Activated CD4-positive, alpha-beta T cell treated with anti-CD3 and anti-CD28 coated beads, Interleukin-2, amount 50 U/mL, for 24 hours (primary cell): ENCODE measurements around the gene SUCO.
"Not testable (repeated sequence)": the region's sequence is repeated elsewhere in the genome, so short reads cannot be mapped to it uniquely, and the experiment has no call there.

Experiments
- DNase-seq, 2 donors: peaks; one replicate each; pipeline ENCODE4 v3.0.0-alpha.2; 2020; ENCODE audit warnings: low read depth in 1 of 2, low spot score in 1 of 2

SUCO gene

GRCh38 chr1:172608098-172608601, 75.2 kb downstream of the SUCO start:
- no peak for DNase-seq

DNA sequence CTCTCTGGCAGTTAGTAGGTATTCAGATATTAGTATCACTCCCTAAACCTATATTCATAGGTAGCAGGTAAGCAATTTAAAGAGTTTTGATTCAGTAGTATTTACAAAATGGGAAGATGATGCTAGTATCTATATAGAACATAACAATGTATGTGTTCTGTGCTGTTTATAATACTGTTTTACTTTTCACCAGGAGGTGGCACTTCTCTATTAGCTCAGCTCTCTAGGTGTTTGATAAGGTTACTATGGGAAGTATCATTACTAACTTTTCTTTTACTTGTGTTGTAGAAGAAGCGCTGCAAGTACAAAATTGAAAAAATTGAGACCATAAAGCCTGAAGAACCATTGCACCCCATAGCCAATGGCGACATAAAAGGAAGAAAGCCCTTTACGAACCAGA, 76.6 kb downstream of the SUCO start:
- DNase-seq = no peak

GRCh38 chr1:172612478-172612877, 79.5 kb downstream of the SUCO start:
- no peak for DNase-seq

- no peak for DNase-seq
Observed at GRCh38 chr1:172613294-172613693, 80.3 kb downstream of the SUCO start.

GRCh38 chr1:172616195-172616594, 83.2 kb downstream of the SUCO start:
- DNase-seq = no peak

DNA sequence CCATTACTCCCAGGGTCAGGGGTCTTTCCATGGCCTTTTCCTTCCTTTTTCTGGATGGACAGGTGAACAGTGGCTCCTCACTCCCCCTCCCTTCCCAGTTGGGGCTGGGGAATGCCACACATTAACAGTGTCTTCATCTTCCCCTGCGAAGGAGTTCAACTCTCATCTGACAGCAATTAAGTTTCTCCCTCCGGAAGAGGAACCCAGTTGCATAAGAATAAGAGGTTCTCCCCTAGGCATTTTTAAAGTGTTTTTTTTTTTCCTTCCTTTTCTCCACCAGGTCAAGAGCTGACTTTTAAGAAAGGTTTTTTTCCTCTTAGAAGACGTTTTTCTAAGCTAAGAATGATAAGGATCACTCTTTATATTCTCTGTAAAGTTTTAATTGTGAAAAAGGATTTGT, 83.7 kb downstream of the SUCO start:
- DNase-seq = no peak

GRCh38 chr1:172620603-172621002, 87.7 kb downstream of the SUCO start:
- not testable (repeated sequence) for DNase-seq

DNA sequence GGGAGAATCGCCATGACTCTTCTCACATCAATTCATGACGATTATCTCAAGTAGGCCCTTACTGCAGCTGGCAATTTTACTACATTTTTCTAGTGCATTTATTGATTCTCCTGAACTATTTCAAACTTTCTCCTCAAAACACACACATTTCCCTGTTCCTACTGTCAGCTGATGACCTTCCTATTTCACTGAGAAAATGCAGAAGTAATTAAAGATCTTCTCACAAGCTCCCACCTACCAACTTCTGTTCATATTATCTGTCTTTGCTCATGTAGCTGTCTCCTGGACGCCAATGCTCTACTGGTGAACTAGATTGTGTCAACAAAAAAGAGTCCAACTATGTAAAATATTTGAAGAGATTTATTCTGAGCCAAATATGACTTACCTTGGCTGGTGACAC, 89.6 kb downstream of the SUCO start:
- no peak for DNase-seq

GRCh38 chr1:172623748-172624147, 90.8 kb downstream of the SUCO start:
- no peak for DNase-seq

DNA sequence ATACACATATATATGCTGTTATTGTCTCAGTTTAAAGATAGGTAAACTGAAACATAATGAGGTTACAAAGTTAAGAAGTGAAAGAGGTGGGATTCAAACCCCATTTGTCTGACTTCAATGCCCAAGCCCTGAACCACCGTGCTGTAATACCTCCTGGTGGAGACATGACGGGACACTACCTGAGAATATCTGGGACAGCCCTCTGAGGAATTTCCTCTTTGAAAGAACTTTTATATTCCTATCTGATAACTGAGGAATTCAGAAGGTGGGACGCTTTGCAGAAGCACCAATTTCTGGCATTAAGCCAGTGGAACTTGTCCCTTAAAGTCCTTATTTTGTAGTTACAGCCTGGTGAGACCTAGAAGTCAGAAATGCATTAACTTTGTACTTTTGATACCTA, 93.9 kb downstream of the SUCO start:
- DNase-seq = no peak

GRCh38 chr1:172627702-172628101, 94.8 kb downstream of the SUCO start:
- no peak for DNase-seq

DNA sequence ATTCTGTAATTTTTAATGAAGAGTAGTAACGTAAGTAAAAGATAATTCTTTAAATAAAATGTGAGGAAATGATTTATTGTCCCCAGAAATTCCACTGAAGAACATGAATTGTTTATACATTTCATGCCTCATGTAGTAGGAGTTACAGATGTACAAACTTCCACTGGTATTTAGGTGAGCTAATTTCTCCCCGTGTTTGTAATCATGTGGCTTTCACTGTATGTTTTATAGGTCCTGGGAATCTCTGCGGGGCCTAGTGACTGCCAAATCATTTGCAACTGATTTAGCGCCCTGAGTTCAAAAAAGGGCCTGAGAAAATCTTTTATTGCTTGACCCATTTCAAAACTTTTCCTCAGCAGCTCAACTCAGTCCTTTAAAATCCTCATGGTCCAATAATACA, 95.5 kb downstream of the SUCO start:
- no peak for DNase-seq

DNA sequence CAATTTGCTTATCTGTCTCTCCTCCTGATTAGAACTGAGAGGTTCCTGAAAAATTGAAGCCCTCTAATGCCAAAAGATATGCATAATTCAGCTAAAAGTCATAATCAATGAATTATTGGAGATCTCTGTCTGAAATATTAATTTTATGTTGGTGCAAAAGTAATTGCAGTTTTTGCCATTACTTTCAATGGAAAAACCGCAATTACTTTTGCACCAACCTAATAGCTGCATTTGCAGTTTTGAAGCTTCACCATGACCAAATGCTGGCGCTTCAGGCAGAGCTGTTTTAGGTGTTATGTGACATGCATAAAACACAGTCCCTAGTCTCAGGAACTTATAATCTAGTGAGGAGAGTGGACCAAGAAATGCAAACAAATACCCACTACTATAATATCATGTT, 96.2 kb downstream of the SUCO start:
- no peak for DNase-seq

DNA sequence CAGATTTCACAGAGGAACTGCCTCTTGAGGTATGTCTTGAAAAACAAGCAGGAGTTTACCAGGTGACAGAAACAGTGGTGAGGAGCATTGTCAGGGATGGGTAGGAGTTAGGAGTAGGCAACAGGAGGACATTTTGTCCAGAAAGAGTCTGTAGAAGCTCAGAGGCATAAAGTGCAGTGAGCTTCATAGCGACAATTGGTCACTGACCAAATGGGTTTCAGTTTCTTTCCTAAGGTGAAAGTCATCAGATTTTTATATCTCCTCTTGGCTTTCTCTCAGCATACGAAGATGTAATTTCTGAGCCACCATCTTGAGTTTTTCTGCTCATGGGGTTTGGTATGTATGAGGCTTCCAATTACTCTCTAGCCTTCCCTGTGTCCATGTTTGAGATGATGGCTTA, 96.7 kb downstream of the SUCO start:
- no peak for DNase-seq

DNA sequence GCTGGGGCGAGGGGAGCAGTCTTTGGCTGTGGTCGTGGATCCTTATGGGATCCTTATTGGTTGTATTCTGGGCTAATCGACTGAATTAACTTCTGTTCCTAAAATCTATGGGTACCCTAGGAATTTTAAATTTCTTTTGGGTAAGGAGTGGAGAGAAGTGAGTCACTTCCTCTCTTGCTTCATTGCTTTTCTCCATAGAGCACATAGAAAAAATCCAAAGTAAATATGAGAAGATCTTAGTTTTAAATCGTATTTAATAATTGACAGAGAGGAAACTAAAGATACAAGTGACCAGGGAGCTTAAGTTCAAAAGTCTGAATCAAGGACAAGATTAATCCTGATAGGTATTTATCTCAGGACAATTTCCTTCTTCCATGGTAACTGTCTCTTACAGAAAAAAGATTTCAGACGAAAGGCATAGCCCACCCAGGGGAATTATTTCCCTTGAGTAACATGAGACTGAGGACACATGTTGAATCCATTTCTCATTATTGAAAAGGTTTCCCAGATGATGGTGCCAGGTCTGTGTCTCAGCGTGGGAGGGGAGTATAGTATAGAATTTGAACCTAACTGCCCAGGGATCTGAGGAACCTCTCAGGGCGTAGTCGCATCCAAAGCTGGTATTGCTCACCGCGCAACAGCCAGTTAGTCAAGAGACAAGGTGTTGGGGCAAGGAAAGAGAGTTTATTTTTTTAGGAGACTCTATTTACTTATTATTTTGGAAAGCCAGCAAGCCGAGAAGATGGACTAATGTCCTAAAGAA, 97.3 kb downstream of the SUCO start:
- no peak for DNase-seq

GRCh38 chr1:172630868-172631267, 97.9 kb downstream of the SUCO start:
- DNase-seq = no peak

- no peak for DNase-seq
Observed at GRCh38 chr1:172637522-172637921, 104.6 kb downstream of the SUCO start.

DNA sequence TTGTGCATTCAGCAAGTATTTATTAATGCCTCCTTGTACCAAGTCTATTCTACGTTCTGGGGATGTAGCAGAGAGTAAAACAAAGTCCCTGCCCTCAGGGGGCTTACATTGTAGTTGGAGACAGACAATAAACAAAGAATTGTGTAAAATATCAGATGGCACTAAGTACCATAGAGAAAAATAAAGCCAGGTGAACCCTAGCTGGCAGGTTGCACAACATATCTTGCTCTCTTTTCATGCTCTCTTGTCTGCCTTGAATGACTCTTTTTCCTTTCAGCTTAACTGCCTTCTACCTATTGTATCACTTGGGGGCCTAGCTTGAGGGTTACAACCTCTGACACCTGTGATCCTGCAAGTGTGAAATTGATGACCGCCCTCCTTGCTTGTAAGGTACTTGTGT, 105.3 kb downstream of the SUCO start:
- no peak for DNase-seq

GRCh38 chr1:172638885-172639831, 106.2 kb downstream of the SUCO start:
- DNase-seq = peak; percentile 51 to 82

- DNase-seq = no peak
Observed at GRCh38 chr1:172640111-172640510, 107.2 kb downstream of the SUCO start.

GRCh38 chr1:172641492-172641891, 108.5 kb downstream of the SUCO start:
- no peak for DNase-seq

- DNase-seq = no peak
Observed at GRCh38 chr1:172642970-172643369, 110.0 kb downstream of the SUCO start.
